Left renal pelvis (tissue), 4 donors: ENCODE measurements around the gene CHIA. TPM values are rescaled to one million over a fixed set of nuclear protein-coding genes. Genes with fewer than 3 reads are reported as not detected.
"Not testable (repeated sequence)": the region's sequence is repeated elsewhere in the genome, so short reads cannot be mapped to it uniquely, and the experiment has no call there.

ENCODE experiments used
- DNase-seq, 4 donors: peaks; one replicate each; pipeline ENCODE4 v3.0.0-alpha.2; 2013; ENCODE audit warnings: low read depth in 4 of 4, low spot score in 3 of 4
- polyA plus RNA-seq, 4 donors: library from polyadenylated mRNA; unstranded; fragments of 120-200 nt; gene quantifications; one replicate each; pipeline ENCODE4 v1.2.1, GENCODE V29; 2013; ENCODE audit not compliant: insufficient read length in 4 of 4

The CHIA gene
- polyA plus RNA-seq, 4 donors, result not detected

DNA sequence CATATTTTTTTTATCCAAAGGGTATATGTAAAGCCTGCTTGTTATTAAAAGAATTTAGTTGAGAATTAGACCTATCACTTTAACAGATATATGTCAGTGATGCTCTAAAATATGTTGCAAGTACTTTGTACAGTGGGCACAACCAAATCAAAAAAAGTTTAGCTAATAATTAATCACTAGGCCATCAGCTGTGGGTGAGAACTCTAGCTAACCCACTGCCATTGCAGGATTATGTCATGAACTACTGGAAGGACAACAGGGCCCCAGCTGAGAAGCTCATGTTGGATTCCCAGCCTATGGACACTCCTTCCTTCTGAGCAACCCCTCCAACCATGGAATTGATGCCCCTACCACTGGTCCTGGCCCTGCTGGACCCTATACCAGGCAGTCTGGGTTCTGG lies 6.8 kb upstream of the CHIA start:
- DNase-seq, result no peak

- no peak for DNase-seq
These were observed 4.8 kb upstream of the CHIA start for GRCh38 chr1:111285879-111286278.

- no peak for DNase-seq
These were observed 3.7 kb upstream of the CHIA start for GRCh38 chr1:111286912-111287311.

GRCh38 chr1:111289371-111289770 lies 1.3 kb upstream of the CHIA start:
- no peak for DNase-seq

DNA sequence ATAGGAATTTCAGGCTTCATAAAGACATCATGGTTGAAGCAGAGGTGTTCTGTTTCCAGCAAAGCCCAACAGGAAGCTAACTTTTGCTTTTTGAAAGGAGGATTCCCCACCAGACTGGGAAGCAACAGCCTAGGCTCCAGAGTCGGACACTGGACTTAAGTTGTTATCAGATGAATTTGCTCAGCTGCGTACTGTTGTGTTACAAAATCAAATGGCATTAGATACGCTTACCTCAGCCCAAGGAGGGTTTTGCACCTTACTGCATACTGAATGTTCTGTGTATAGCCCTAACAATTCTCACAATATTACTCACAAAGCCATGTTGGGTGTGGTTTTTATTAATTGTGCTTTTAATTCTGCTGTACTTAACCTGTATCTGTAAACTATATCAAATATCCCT lies 547 bp upstream of the CHIA start:
- DNase-seq, result no peak

DNA sequence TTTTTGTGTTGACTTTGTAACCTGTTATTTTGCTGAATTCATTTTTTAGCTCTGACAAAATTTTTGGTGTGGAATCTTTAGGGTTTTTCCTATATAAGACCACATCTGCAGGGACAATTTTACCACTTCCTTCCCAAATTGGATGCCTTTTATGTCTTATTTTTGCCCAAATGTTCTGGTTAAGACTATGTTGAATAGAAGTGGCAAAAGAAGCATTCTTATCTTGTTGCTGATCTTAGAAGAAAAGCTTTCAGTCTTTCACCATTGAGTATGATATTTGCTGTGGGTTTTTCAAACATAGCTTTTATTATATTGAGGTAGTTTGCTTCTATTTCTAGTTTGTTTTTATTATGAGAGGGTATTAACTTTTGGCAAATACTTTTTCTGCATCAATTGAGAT lies 3.7 kb downstream of the CHIA start:
- DNase-seq, result no peak

DNA sequence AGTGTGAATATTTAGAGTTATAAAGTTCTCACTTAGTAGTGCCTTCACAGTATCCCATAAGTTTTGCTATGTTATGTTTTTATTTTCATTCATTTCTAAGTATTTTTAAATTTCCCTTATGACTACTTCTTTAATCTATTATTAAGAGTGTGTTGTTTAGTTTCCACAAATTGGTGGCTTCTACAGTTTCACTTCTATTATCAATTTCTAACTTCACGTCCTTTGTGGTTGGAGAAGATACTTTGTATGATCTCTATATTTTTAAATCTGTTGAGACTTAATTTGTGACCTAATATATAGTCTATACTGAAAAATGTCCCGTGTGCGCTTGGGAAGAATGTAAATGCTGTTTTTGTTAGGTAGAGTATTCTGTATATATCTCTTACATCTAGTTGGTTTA lies 11.7 kb downstream of the CHIA start:
- no peak for DNase-seq

DNA sequence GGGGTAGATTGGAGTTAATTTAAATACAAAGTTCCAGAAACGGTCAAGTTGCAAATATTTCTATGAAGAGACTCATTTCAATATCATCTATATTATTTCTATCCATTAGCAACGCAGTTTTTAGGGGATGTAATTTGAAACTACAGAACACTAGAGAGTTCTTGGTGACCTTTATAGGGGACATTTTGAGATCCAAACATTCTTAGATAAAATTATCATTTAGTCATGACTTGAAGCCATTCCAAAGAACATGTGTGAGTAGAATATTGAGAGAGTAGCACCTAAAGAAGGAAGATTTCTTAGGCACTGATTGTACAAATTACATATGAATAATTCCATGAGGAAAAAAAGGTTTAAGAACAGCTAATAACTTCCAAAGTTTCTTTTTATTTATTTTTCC lies 19.0 kb downstream of the CHIA start:
- no peak for DNase-seq

- no peak for DNase-seq
These were observed 27.9 kb downstream of the CHIA start for GRCh38 chr1:111318523-111318922.

DNA sequence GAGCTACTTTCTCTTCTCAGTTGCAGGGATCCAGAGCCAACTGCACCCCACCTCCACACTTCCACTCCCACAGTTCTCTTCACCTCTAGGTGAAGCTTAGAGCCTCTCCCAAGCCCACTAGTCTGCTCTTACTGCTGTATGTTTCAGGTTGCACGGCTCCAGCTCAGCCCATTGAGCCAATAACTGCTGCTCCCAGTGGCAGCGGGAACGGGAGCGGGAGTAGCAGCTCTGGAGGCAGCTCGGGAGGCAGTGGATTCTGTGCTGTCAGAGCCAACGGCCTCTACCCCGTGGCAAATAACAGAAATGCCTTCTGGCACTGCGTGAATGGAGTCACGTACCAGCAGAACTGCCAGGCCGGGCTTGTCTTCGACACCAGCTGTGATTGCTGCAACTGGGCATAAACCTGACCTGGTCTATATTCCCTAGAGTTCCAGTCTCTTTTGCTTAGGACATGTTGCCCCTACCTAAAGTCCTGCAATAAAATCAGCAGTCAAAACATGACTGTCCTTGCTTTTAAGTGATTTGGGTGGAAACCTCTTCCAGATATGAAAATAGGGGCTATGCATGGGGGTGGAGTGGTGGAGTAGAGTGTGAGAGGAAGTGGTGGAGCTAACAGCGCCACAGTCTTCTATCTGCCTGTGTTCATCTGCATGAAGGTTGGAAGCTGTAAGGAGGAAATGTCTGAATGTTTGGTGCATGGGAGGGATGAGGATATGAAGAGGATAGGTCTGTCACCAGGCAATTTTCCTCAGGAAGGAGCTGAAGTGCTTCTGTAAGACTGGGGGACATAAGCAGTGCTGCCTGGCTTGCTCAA lies 29.6 kb downstream of the CHIA start:
- no peak for DNase-seq

DNA sequence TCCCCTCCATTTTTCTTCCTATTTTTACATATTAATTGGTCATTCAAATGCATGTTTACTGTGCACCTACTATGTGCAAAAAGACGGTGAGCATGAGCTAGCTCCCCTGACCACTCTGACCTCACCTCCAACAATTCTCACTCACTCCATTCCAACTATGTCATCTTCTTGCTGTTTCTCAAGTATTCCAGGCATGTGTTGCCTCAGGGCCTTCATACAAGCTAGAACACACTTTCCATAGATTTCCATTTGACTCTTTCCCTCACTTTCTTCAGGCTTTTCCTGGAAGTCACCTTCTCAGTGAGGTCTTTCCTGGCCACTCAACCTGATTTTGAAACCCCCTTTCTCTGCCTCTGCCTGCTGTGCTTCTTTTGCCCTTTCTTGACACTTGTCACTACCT lies 32.6 kb downstream of the CHIA start:
- no peak for DNase-seq

DNA sequence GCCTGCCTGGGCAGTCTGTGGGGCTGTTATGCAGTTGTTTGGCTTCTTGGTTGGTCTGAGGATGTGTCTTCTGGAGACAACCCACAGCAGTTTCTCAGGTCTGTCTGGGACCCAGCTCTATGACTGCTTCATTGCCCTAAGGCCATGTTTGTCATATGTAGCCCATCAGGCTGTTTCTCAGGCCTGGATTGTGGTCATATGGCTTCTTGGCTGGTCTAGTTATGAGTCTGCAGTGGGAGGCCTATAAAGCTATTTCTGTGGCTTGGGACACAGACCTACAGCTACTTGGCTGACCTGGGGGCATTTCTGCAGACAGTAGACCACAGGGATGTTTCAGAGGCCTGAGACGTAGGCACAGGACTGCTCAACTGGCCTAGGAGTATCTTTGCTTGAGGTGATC lies 41.5 kb downstream of the CHIA start:
- no peak for DNase-seq

DNA sequence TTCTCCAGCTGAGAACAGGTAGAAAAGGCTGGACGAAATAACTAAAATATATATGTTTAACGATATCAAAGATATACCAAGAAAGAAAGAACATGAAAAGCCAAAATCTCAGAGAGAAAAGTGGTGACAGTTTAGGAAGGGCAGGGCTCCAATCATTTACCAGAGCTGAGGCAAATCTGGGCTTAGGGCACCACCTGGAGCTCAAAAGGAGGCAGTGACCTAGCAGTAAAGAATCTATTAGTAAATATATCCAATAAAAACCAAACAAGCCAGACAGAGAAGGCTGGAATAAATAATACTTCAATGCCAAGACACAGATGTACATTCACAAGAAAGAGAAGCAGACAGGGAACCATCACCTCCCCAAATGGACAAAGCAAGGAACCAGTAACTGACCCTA lies 43.5 kb downstream of the CHIA start:
- DNase-seq, result no peak

DNA sequence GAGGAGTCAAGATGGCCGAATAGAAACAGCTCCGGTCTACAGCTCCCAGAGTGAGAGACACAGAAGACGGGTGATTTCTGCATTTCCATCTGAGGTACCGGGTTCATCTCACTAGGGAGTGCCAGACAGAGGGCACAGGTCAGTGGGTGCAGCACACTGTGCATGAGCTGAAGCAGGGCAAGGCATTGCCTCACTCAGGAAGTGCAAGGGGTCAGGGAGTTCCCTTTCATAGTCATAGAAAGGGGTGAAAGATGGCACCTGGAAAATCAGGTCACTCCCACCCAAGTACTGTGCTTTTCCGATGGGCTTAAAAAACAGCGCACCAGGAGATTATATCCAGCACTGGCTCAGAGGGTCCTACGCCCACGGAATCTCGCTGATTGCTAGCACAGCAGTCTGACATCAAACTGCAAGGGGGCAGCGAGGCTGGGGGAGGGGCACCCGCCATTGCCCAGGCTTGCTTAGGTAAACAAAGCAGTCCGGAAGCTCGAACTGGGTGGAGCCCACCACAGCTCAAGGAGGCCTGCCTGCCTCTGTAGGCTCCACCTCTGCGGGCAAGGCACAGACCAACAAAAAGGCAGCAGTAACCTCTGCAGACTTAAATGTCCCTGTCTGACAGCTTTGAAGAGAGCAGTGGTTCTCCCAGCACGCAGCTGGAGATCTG lies 44.7 kb downstream of the CHIA start:
- not testable (repeated sequence) for DNase-seq

GRCh38 chr1:111338849-111339248 lies 48.2 kb downstream of the CHIA start:
- DNase-seq, result not testable (repeated sequence)

DNA sequence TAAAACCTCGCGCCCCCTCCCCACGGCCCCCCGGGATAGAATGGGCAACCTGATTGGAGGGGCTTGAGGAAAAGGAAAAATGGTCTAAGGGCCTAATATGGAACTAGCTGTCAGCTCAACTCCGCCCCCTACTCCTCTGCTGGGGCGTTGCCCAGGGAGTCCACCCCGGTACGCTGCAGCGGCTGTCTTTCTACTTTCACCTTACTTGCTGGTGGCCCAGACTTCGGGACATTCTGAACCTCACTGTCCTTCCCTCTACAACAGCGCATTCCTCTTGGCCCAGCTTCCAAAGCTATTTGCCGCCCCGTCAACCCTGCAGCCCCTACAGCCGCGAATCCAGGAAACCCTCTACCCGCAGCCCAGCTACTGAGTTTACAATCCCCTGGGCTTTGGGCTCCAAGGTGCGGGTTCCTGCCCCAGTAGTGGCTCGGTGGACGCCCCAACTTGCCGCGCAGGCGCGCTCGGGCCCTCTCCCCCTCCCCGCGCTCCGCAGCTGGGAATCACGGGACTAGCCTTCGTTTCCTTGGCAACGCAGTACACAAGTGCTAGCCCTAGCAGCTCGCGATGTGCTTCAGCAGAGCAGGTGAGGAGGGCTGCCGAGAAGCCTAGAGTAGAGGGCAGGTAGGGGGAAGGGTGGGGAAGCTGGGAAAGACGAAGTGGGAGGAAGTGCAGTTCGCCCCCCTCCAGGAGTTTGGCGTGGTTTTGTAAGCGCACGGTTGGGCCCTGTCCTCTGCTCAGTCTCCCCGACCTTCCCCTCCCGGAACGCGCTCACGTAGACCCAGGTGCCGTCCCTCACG lies 55.6 kb downstream of the CHIA start:
- DNase-seq, result peak; percentile 77 to 92 (median 86)

GRCh38 chr1:111347026-111347425 lies 56.4 kb downstream of the CHIA start:
- peak in 1 of 4 donors; percentile 2 for DNase-seq

DNA sequence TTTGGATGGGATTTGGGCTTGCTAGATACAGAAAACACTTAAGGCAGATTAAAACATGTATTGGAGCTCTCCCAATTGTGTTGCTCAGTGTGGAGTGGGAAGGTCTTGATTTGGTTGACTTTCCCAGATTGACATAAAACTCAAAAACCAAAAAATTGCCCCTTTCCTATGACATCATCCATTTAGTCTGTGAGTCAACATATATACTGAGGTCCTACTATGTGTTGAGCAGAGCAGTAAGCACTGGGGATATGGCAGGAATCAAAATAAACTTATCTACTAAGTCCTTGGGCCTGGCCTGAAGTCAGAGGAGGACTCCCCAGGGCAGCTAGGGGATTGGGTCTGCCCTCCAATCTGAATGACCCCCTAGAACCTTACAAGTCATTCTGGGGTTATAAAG lies 61.0 kb downstream of the CHIA start:
- no peak for DNase-seq

DNA sequence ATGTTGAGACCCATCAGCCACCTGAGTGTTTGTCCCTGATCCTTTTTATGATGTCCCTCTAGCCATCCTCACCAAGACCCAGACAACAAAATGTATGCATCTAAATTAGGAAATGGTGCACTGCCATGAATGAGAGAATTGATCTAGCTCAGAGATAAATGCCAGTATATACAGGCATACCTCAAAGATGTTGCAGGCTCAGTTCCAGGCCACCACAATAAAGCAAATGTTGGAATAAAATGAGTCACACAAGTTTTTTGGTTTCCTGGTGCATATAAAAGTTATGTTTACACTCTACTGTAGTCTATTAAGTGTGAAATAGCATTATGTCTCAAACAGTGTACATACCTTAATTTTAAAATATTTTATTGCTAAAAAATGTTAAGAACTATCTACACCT lies 63.9 kb downstream of the CHIA start:
- DNase-seq, result no peak

DNA sequence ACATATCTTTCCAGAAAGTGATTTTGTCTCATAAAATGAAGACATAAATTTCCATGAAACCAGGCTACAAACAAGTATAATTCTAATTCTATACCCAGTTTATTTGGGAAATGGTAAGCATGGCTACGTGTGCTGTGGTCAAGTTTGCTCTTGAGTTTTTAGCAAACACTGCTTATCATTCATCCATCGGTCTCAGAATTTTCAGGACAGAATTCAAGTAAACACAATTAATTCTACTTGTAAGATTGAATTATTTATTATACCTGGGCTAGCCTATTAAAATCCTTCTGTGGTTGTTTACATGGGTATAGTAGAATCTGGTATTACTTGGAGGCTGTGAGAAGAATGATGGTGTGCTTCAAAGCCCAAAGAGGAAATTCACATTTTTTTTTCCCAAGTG lies 68.3 kb downstream of the CHIA start:
- no peak for DNase-seq

GRCh38 chr1:111359376-111359775 lies 68.7 kb downstream of the CHIA start:
- DNase-seq, result no peak

DNA sequence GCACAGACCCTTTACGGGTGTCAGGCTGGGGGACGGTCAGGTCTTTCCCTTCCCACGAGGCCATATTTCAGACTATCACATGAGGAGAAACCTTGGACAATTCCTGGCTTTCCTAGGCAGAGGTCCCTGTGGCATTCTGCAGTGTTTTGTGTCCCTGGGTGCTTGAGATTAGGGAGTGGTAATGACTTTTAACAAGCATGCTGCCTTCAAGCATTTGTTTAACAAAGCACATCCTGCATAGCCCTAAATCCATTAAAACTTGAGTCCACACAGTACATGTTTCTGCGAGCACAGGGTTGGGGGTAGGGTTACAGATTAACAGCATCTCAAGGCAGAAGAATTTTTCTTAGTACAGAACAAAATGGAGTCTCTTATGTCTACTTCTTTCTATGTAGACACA lies 69.6 kb downstream of the CHIA start:
- DNase-seq, result not testable (repeated sequence)
